ENCODE data around the gene PLAGL2.

DNA sequence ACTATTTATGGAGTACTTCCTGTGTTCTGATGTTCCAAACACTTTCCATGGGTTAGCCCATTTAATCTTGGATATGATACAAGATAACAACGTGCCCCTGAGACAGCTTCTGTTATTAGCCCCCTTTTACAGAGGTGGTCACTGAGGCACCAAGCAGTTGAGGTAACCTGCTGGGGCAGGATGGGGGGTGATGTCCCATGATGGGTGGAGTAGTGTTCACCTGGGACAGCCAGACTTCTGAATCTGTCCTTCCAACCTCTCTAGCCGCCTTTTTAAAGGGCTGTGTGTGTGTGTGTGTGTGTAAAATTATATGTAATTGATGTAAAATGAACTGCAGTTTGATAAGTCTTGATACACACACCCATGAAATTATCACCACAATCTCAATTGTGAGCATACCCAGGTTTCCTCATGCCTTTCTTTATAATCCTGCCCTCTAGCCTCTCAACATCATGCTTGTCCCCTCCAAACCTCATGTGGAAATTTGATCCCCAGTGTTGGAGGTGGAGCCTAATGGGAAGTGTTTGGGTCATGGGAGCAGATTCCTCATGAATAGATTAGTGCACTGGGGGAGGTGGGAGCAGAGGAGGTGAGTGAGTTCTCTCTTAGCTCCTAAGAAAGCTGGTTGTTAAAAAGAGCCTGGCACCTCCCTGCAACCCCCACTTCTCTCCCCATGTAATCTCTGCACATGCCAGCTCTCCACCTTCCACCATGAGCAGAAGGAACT, 39.2 kb downstream of the PLAGL2 start:
- TF ChIP-seq, protein P1, sequence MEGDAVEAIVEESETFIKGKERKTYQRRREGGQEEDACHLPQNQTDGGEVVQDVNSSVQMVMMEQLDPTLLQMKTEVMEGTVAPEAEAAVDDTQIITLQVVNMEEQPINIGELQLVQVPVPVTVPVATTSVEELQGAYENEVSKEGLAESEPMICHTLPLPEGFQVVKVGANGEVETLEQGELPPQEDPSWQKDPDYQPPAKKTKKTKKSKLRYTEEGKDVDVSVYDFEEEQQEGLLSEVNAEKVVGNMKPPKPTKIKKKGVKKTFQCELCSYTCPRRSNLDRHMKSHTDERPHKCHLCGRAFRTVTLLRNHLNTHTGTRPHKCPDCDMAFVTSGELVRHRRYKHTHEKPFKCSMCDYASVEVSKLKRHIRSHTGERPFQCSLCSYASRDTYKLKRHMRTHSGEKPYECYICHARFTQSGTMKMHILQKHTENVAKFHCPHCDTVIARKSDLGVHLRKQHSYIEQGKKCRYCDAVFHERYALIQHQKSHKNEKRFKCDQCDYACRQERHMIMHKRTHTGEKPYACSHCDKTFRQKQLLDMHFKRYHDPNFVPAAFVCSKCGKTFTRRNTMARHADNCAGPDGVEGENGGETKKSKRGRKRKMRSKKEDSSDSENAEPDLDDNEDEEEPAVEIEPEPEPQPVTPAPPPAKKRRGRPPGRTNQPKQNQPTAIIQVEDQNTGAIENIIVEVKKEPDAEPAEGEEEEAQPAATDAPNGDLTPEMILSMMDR (IDR thresholded peaks at IDR 0.05) = no peak
- no peak for TF ChIP-seq EZH2 (IDR thresholded peaks at IDR 0.05)
